Gastrocnemius medialis (tissue), 4 donors: Measurements from ENCODE around the gene SLC25A21.

ENCODE experiments used
- POLR2A ChIP-seq, 2 donors: fragments of 450-650 bp; IDR thresholded peaks; one replicate each; pipeline ENCODE4 v1.6.1; 2017; ENCODE audit warnings: antibody characterized with exemption in 2 of 2, mild to moderate bottlenecking in 2 of 2, moderate library complexity in 2 of 2
- TF ChIP-seq, protein P1 (sequence below), 5 experiments: fragments of 450-650 bp in 3 of 5; fragments of 200-600 bp in 2 of 5; sonication (generic) in 2 of 5; IDR thresholded peaks in 4 of 5; conservative IDR thresholded peaks in 1 of 5; 1 replicate in 4 of 5; 2 replicates in 1 of 5; pipeline ENCODE4 v1.5.1; 2016 to 2019; ENCODE audit warnings: antibody characterized with exemption in 5 of 5, mild to moderate bottlenecking in 3 of 5, moderate library complexity in 3 of 5

DNA sequence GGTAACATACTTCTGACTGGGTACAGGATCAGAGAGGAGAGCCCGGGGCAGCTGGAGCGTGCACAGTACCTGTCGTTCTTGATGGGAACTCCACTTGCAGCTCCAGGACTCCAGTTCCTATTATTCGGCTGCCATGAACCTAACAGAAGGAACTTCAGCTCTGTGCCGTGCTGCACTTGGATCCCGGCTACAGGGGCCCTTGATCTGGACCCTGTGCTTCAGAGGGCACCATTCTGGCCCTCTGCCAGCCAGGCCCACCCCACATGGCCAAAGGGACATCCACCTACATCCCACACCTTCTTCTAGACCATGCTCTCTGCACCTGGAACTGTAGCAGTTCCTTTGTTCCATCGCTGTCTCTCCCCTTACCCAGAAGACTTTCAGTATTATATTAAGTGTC lies 452.6 kb downstream of the SLC25A21 start:
- TF ChIP-seq, protein P1, sequence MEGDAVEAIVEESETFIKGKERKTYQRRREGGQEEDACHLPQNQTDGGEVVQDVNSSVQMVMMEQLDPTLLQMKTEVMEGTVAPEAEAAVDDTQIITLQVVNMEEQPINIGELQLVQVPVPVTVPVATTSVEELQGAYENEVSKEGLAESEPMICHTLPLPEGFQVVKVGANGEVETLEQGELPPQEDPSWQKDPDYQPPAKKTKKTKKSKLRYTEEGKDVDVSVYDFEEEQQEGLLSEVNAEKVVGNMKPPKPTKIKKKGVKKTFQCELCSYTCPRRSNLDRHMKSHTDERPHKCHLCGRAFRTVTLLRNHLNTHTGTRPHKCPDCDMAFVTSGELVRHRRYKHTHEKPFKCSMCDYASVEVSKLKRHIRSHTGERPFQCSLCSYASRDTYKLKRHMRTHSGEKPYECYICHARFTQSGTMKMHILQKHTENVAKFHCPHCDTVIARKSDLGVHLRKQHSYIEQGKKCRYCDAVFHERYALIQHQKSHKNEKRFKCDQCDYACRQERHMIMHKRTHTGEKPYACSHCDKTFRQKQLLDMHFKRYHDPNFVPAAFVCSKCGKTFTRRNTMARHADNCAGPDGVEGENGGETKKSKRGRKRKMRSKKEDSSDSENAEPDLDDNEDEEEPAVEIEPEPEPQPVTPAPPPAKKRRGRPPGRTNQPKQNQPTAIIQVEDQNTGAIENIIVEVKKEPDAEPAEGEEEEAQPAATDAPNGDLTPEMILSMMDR (IDR thresholded peaks at IDR 0.05 in 4 of 5, conservative IDR thresholded peaks at IDR 0.05 in 1 of 5): no peak
- no peak for TF ChIP-seq POLR2A (IDR thresholded peaks at IDR 0.05)
